ENCODE results near the gene VPS45.
A peak's percentile ranks its signal among the peaks of the same experiment; 100 is the strongest.

VPS45 gene

DNA sequence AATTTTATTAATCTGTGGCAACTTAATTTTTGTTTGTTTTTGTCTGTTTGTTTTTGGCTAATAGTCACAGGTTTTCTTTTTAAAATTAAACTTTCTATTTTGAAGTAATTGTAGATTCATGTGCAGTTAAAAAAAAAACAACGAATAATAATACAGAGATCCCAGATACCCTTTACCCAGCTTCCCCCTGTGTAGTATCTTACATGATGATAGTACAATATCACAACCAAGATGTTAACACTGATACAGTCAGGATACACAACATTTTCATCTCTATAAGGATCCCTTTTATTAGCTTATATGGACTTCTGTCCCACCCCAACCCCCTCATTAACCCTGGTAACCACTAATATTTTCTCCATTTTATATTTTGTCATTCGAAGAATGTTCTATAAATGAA is 5.9 kb downstream of the VPS45 start:
- no peak for DNase-seq

DNA sequence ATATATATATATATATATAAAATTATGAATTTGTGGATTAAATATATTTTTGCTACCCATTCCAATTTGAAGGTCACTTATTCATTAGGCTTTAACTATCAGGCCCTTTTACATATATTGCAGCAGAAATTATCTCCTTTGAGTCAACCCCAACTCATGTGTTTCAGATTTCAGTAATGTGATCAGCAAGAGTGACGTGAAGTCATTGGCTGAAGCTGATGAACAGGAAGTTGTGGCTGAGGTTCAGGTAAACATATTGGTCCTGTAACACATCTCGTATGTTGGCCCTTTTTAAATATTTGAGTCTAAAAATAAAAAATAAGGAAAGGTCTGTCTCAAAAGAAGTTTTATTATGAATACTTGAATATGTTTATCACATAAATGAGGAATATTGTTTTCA is 8.5 kb downstream of the VPS45 start:
- DNase-seq = no peak

DNA sequence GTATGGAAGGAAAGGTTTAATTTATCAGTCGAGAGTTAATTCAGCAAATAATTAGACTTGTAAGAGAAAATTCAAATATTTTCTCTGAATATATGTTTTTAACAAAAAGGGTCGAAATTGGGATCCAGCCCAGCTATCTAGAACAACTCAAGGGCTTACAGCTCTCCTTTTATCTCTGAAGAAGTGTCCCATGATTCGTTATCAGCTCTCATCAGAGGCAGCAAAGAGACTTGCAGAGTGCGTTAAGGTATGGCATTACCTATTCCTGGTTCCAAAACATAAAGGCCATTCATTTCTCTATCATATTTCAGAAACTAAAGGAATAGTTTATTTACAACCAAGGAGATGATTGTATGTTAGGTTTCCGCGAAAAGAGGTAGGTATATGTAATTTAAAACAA is 9.4 kb downstream of the VPS45 start:
- DNase-seq = no peak

GRCh38 chr1:150080784-150081183 is 13.2 kb downstream of the VPS45 start:
- DNase-seq = no peak

DNA sequence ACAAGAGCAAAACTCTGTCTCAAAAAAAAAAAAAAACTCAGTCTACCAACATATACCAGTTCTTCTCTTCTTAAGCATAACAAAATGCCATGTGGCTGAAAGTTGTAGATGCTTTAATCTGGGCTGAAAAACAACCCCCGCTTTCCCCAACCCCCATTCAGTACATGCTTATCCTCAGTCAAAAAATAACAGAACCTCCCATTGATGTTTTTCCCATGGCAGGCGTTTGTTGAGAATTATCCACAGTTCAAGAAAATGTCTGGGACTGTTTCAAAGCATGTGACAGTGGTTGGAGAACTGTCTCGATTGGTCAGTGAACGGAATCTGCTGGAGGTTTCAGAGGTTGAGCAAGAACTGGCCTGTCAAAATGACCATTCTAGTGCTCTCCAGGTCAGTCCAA is 14.9 kb downstream of the VPS45 start:
- DNase-seq = no peak

DNA sequence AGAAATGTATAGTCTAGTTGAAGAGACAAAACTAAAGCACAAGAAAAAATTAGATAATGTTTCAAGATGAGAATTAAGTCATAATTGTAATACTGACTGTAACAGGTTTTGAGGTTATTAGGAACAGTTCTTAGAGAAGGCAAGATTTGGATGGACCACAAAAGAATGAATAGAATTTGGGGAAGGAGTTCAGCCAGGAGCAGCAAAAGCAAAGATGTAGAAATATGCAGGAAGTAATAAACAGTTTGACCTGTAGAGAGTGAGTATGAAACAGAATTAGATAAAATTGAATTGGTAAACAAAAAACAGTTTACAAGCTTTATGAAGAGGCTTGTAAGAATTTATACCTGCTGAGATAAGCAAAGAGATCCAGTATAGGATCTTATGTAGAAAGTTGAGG is 16.3 kb downstream of the VPS45 start:
- no peak for DNase-seq

DNA sequence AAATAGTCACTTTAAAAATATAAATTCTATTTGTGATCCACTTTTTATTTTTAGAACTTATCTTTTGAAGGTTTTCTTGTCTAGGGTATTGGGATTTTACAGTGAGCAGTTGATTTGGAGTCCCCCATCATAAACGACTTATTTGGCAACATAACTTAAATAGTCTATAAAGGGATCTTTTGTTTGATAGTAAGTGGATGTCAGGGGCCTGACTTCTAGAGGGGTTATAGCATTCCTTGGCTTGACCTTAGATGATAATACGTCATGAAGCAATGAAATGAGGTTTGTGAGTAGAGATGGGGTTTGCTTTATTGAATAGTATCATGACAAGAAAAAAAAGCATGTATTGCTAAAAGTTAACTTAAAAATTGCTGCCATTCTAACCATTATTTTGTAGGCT is 17.8 kb downstream of the VPS45 start:
- no peak for DNase-seq

DNA sequence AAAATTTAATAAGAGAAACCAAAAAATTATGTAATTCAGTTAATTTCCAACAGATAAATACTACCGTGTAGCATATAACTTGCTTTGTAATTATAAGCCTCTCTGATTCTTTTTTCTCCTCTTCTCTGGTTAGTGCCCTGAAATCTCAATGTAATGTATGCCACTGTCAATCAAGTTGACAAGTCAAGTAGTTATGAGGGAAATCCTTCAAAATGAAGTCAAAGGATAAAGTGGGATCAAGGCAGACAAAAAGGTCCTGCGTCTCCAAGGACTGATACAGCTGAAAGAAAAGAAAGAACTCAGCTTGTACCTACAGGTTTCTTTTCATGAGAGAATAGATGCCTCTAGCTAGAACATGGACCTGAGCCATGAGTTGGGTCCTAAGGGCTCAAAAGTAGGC is 19.8 kb downstream of the VPS45 start:
- no peak for DNase-seq

DNA sequence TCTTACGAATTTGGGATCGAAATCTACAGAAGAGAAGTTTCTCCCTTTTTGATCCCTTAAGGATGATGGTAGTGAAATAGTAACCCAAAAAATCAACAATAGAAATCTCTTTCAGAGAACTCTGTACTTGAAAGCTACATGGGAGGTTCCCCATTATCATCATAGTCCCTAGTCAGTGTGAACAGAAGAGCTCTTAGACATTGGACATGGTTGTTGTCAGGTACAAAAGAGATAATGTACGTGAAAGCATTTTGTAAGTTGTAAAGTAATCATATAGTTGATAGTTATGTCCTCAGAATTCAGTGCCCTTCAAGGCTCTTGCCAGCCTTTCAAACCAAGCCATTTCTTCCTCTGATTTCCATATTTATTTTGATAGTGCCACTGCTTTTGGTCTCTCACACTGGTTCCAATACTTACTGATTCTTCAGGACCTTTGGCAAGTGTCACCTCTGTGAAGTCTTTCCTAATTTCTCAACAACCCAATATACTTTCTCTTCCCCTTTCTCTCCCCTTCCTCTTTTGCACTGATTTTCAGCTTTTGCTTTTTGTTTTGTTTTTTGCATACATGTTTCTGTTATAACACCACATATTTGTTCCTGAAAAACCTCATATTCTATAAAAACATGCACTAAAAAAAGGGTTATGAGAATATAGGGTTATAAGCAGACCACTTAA is 22.4 kb downstream of the VPS45 start:
- no peak for DNase-seq

- no peak for DNase-seq
These were observed 24.7 kb downstream of the VPS45 start for GRCh38 chr1:150092180-150092791.

DNA sequence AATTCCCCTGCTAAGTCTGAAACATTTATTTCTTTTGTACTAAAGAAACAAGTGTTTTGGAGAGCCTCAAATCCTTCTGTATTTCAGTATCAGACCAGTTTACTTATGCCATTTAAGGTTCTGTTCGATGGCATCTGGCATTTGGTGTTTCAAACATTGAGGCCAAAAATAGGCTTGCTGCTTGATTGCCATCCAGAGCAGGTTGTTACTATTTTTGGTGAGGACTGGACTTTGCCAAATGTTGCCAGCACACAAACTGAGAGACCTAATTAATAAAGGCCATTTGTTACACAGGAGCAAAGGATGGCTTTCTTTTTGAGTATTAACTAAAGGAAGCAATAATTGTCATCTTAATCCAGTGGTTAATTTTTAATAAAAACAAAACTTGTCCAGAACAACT is 26.2 kb downstream of the VPS45 start:
- DNase-seq = no peak

DNA sequence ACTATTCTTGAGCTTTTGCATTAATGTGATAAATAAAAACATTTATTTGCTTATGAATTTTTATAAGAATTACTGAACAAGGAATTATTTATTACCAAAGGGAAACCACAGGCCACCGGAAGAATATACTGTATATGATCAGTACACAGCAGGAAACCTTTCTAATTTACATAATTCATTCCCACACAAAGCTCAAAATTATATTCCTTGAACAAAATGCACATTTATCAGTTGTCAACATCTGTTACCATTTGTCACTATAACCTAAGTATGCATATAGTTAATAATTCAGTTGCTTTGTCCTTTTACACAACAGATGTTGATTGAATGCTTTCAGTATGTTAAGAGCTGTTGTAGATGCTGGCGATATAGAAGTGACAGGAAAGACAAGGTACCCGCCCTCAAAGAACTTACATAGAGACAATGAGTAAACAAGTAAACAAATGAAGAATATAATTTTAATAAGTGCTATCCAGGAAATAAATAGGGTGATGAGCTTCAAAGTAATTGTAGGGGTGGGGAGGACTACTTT is 27.2 kb downstream of the VPS45 start:
- no peak for DNase-seq

DNA sequence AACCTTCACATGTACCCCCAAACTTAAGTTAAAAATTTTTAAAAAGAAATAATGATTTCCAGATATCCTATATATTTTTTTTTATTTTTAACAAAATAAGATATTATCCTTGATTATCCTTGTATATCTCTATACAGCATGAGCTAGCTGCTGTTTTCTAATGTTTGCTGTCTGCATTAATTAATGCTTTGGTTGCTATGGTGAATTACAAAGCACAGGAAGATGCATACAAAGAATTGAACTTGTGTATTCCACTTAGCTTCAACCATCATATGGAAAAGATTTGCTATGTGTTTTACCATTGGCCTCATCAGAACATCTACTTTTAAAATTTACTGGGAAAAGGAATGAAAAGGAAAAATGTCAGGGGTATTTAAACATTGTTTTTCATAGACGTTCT is 35.4 kb downstream of the VPS45 start:
- peak; percentile 2 for DNase-seq

- no peak for DNase-seq
These were observed 38.8 kb downstream of the VPS45 start for GRCh38 chr1:150106341-150106740.

DNA sequence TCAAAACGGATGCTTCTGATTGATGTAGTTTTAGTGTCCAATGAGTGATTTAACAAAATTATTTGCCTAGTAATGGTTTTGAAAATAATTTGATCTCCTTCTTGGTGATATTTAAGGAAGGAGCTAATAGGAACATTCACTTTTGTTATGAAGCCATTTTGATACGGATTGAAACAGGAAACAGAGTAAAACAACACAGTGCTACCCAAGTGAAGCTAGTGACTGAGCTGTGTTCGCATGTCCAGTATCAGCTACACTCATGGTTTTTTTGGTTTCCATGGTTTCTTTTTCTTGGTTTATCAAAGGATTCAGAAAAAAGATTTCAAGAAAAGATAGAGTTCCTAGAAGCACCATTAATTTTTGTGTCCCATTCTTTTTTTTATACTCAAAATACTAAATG is 42.0 kb downstream of the VPS45 start:
- no peak for DNase-seq

- DNase-seq = no peak
These were observed 42.5 kb downstream of the VPS45 start for GRCh38 chr1:150110116-150110515.

DNA sequence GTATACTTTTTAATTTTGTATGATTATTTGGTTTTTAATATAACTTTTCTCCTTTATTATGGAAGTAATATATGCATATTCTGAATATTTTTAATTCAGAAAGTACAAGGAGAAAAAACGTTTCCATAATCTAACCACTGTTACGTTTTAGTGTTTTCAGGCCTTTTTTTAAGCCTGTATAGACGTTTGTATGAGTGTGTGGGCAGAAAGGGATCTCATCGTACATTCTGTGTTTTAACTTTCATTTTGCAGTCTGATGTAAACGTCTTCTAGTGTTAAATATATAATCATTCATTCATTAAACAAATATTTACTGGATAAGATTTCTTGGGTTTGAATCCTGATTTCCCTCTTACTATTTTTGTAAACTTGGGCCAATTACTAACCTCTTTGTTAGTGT is 44.1 kb downstream of the VPS45 start:
- no peak for DNase-seq

DNA sequence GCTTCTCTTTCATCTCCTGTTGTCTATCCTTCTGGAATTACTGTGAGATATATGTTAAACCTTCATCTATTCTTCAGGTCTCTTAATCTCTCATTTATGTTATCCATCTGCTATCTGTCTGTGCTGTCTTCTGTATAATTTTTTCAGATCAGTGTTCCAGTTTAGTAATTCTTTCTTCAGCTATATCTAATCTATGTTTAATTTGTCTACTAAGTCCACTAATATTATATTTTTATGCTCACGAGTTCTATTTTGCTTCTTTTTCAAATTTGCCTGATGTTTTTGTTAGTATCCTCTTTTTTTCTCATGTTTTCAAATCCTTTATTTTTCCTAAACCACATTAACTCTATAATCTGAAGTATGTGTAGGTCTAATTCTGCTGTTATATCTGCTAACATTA is 47.5 kb downstream of the VPS45 start:
- DNase-seq = no peak

DNA sequence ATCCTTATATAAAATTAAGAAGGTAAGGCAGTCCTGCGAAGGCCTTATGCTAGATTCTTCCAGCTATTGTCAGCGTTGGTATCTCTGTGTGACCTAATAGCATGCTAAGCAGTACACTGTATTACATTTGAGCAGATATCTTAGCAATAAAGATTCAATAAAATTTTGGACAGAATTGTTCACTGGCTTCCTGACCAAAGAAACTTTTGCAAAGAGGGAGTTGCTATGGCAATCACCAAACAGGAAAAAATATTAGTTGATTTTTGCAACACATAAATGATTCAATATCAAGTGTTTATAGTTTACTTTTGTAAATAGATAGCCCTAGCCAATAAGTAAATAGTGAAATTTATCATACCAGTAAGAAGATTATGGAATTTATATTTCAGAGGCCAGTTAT is 51.1 kb downstream of the VPS45 start:
- no peak for DNase-seq

DNA sequence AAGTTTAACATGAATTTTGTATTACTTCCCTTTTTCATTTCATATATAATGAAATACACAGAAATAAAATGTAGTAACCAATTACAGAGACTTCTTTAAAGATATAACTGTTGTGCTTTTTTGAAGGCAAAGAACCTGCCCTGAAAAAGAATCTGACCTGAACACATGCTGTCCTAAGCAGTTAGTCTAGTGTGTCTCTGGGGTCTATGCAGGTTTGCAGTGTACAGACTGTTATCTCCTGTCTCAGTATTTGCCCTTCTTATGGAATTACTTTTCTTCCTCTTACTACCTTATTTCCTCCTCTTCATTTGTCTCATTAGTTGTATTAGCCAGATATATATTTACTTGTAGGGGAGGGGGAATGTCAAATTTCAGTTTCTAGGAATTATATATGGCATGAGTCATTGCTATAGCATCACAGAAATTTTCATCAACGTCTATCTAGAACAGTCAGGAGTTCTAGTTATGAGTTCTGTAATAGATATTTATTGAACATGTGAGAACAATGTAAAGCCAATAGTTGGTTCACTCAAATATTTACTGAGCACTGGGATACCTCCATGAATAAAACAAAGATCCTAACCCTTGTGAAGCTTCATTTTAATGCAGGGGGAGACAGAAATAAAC is 53.8 kb downstream of the VPS45 start:
- no peak for DNase-seq

GRCh38 chr1:150126811-150127210 is 59.2 kb downstream of the VPS45 start:
- DNase-seq = no peak

- no peak for DNase-seq
These were observed 59.9 kb downstream of the VPS45 start for GRCh38 chr1:150127464-150127863.

DNA sequence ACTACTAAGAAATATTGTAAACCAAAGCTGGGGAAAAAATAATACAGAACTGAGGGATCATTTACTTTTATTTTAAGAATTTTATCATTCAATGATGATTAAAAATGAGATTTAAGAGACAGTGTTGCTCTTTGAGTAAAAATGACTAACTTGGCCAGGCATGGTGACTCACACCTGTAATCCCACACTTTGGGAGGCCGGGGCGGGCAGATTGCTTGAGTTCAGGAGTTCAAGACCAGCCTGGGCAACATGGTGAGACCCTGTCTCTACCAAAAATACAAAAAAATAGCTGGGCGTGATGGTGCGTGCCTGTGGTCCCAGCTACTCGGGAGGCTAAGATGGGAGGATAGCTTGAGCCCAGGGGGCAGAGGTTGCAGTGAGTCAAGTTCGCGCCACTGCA is 60.3 kb downstream of the VPS45 start:
- DNase-seq = no peak

DNA sequence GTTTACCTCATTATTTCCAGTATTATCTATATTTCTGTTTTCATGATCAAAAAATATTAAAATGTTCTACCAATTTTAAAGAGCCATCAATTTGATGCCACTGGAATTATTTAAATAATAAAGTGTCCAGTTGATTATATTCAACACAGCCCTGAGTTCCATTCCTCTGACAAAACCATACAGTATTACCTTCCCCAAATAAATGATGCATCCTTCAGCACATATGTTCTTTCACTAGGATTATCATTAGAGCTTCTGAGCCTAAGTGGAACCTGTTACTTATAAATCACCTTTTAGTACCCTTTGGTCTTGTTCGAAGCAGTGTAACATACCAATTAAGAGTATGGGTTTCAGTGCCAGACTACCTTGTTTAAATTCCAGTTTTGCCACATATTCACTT is 64.8 kb downstream of the VPS45 start:
- no peak for DNase-seq

GRCh38 chr1:150134537-150134936 is 67.0 kb downstream of the VPS45 start:
- no peak for DNase-seq
